CD4-positive, alpha-beta T cell (primary cell): ENCODE measurements around the gene KCNA2. TPM values are rescaled to one million over a fixed set of nuclear protein-coding genes. Genes with fewer than 3 reads are reported as not detected.

Source experiments
- ATAC-seq: fragments of 200-7000 bp; cut with Tn5 transposase; one replicate; pipeline ENCODE4 v1.10.0; 2022; ENCODE audit warnings: mild to moderate bottlenecking; ENCODE audit not compliant: poor library complexity
- CTCF ChIA-PET: fragments of 350-600 bp; sonication (Branson Sonifier 250); formaldehyde crosslinking; loops from one replicate; lab custom pipeline; 2021; ENCODE audit warnings: antibody characterized with exemption, inconsistent platforms; lab: Charles Lee
- POLR2A ChIA-PET: fragments of 350-600 bp; sonication (Branson Sonifier 250); formaldehyde crosslinking; loops from one replicate; lab custom pipeline; 2021; ENCODE audit warnings: antibody characterized with exemption, inconsistent platforms; lab: Charles Lee
- DNase-seq, 14 experiments: peaks; one replicate each; pipeline ENCODE4 v3.0.0-alpha.2; 2013 to 2020; ENCODE audit warnings: mixed read lengths in 2 of 14
- H3K27ac ChIP-seq, 2 donors: one replicate each; pipeline versions ENCODE4 v1.5.1 to v1.7.0; 2013; ENCODE audit warnings: low read length in 2 of 2, low read depth in 1 of 2, mild to moderate bottlenecking in 1 of 2
- H3K27me3 ChIP-seq, 2 experiments: 1 replicate in 1 of 2; 2 replicates in 1 of 2; pipeline versions ENCODE4 v1.6.1 to v1.7.0; 2013; ENCODE audit warnings: low read length in 2 of 2, control low read depth in 1 of 2, mild to moderate bottlenecking in 1 of 2, moderate library complexity in 1 of 2; ENCODE audit not compliant: insufficient read depth in 2 of 2, control insufficient read depth in 1 of 2
- H3K36me3 ChIP-seq: one replicate; pipeline ENCODE4 v1.6.1; 2013; ENCODE audit warnings: low read length, control low read depth; ENCODE audit not compliant: insufficient read depth
- H3K4me1 ChIP-seq: one replicate; pipeline ENCODE4 v1.6.1; 2013; ENCODE audit warnings: low read length, control low read depth; ENCODE audit not compliant: insufficient read depth
- H3K4me3 ChIP-seq: one replicate; pipeline ENCODE4 v1.5.1; 2013; ENCODE audit warnings: mild to moderate bottlenecking, low read length, moderate library complexity
- H3K9me3 ChIP-seq, 2 experiments: 1 replicate in 1 of 2; 2 replicates in 1 of 2; pipeline versions ENCODE4 v1.6.1 to v1.7.0; 2013; ENCODE audit warnings: low read length in 2 of 2, mild to moderate bottlenecking in 2 of 2, control low read depth in 1 of 2, moderate library complexity in 1 of 2; ENCODE audit not compliant: control insufficient read depth in 1 of 2, insufficient read depth in 1 of 2
- H3K27ac Mint-ChIP-seq: one replicate; pipeline ENCODE4 v1.8.0; 2020; ENCODE audit warnings: mixed read lengths
- H3K27me3 Mint-ChIP-seq: one replicate; pipeline ENCODE4 v1.8.0; 2021; ENCODE audit warnings: mixed read lengths
- H3K36me3 Mint-ChIP-seq: one replicate; pipeline ENCODE4 v1.8.0; 2021; ENCODE audit warnings: low read depth, mixed read lengths
- H3K4me1 Mint-ChIP-seq: one replicate; pipeline ENCODE4 v1.8.0; 2021; ENCODE audit warnings: low read depth, mixed read lengths
- H3K4me3 Mint-ChIP-seq: one replicate; pipeline ENCODE4 v1.8.0; 2020; ENCODE audit warnings: mild to moderate bottlenecking, mixed read lengths
- H3K9me3 Mint-ChIP-seq: one replicate; pipeline ENCODE4 v1.8.0; 2020; ENCODE audit warnings: mixed read lengths
- CTCF ChIP-seq: fragments of 200-600 bp; IDR thresholded peaks from one replicate; pipeline ENCODE4 v1.8.0; 2022; ENCODE audit warnings: antibody characterized with exemption, mild to moderate bottlenecking
- intact Hi-C, 2 experiments: fragments of 100-400 bp; cut with DNase I in 1 of 2; cut with micrococcal nuclease in 1 of 2; formaldehyde crosslinking; loops; one replicate each; pipeline versions ENCODE4 v1.15.1 to v1.9.0; 2023 to 2025; cut with DNase I, micrococcal nuclease
- total RNA-seq, 174 experiments: library from RNA in 2 of 174; stranded (reverse) in 2 of 174; gene quantifications; one replicate each; pipeline ENCODE4 v1.2.3 and lab custom pipeline; 2021 to 2026

Gene KCNA2
- total RNA-seq, 2 experiments from 2014 or later: 0.78 to 0.88 TPM

DNA sequence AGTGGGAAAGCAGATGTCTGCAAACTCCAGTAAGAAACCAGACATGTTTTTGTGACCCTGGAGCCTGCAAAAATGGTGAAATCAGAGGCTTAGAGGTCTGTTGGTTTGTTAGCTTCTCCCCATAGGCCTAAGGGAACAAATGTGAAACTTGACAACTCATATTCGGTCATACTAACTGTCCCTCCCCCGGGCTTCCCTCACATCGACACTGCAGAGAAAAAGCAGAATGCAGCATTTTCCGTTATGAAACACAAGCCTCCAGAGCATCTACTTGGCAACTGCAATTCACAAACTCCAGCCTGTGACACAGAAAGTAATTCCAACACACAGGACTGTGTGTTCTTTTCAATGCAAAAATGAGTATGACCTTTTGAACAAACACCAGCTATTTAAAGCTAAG lies 3.7 kb downstream of the KCNA2 start:
- Histone ChIP-seq H3K27ac (no peak overlapping the region), H3K27me3 (peaks cover 35 to 41% of the 10 kb centered on the region in 2 experiments), H3K4me3 (no peak overlapping the region), H3K4me1 (peaks cover 18% of the 10 kb centered on the region), H3K36me3 (no peaks in the 10 kb centered on the region), H3K9me3 (peaks cover 0 to 10% of the 10 kb centered on the region in 2 experiments)
- no peaks in the 10 kb centered on the region for H3K36me3 Mint-ChIP-seq
- no peak overlapping the region for H3K4me3 Mint-ChIP-seq
- intact Hi-C loops: no loop called here
- ChIA-PET POLR2A (interaction anchor here (0.6 kb wide), 1 partner anchor 1464 kb away, joined by 3 read pairs; no protein-coding TSS in a partner anchor), CTCF (no interaction called here)
- peaks cover 6% of the 10 kb centered on the region for H3K4me1 Mint-ChIP-seq
- peaks cover 55% of the 10 kb centered on the region for H3K27me3 Mint-ChIP-seq
- no peaks in the 10 kb centered on the region for H3K9me3 Mint-ChIP-seq
- DNase-seq (no peak), ATAC-seq (no peak)
- no peak for TF ChIP-seq CTCF
- H3K27ac Mint-ChIP-seq: no peak overlapping the region

GRCh38 chr1:110601332-110601731 lies 4.8 kb downstream of the KCNA2 start:
- Mint-ChIP-seq H3K27ac (no peak overlapping the region), H3K9me3 (no peaks in the 10 kb centered on the region), H3K36me3 (no peaks in the 10 kb centered on the region), H3K27me3 (peaks cover 45% of the 10 kb centered on the region), H3K4me1 (peaks cover 5% of the 10 kb centered on the region), H3K4me3 (no peak overlapping the region)
- peaks cover 10% of the 10 kb centered on the region for H3K4me1 ChIP-seq
- peaks cover 0 to 10% of the 10 kb centered on the region in 2 experiments for H3K9me3 ChIP-seq
- ATAC-seq: no peak
- peaks cover 31 to 33% of the 10 kb centered on the region in 2 experiments for H3K27me3 ChIP-seq
- CTCF ChIA-PET: interaction anchor here (1.2 kb wide), 1 partner anchor 142 kb away, joined by 3 read pairs; no protein-coding TSS in a partner anchor
- TF ChIP-seq CTCF: no peak
- no peak overlapping the region for H3K4me3 ChIP-seq
- H3K27ac ChIP-seq: no peak overlapping the region
- intact Hi-C loops: no loop called here
- POLR2A ChIA-PET: interaction anchor here (1.3 kb wide), 1 partner anchor 19 kb away, joined by 3 read pairs; no protein-coding TSS in a partner anchor
- no peak for DNase-seq
- H3K36me3 ChIP-seq: no peaks in the 10 kb centered on the region

GRCh38 chr1:110600716-110601115 lies 5.4 kb downstream of the KCNA2 start:
- H3K27ac ChIP-seq: no peak overlapping the region
- H3K4me1 ChIP-seq: peaks cover 4% of the 10 kb centered on the region
- peaks cover 25 to 26% of the 10 kb centered on the region in 2 experiments for H3K27me3 ChIP-seq
- ATAC-seq (no peak), DNase-seq (no peak)
- Mint-ChIP-seq H3K27ac (no peak overlapping the region), H3K36me3 (no peaks in the 10 kb centered on the region), H3K4me1 (peaks cover under 1% of the 10 kb centered on the region), H3K4me3 (no peak overlapping the region), H3K27me3 (peaks cover 39% of the 10 kb centered on the region), H3K9me3 (no peaks in the 10 kb centered on the region)
- no peak for TF ChIP-seq CTCF
- H3K36me3 ChIP-seq: no peaks in the 10 kb centered on the region
- peaks cover 0 to 6% of the 10 kb centered on the region in 2 experiments for H3K9me3 ChIP-seq
- ChIA-PET CTCF (interaction anchor here (1.2 kb wide), 1 partner anchor 142 kb away, joined by 3 read pairs; no protein-coding TSS in a partner anchor), POLR2A (interaction anchor here (1.3 kb wide), 1 partner anchor 19 kb away, joined by 3 read pairs; no protein-coding TSS in a partner anchor)
- H3K4me3 ChIP-seq: no peak overlapping the region
- intact Hi-C loops: no loop called here
